ENCODE results near the gene IL22. TPM values are rescaled to one million over a fixed set of nuclear protein-coding genes. Genes with fewer than 3 reads are reported as not detected.

IL22 gene
- total RNA-seq, 1 experiment from 2014 or later, result not detected

DNA sequence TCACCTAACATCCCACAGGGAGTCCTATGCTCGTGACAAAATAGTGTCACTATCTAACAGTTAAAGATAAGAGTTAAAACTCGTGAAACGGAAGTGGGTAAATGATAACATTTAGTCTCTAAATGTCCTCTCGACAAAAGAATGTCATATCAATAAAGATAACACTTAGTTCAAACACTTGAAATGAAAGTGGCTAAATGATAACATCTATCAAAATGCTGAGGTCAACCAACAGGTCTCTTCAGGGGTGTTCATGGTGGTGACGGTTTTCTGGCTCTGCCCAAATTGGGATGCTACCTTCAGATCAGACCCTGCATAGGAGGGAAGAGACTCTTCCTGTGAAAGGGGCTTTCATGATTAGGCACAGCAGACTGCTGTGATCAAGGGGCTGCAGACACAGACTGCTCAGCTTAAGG is 49.9 kb downstream of the IL22 start:
- Mint-ChIP-seq H3K27me3 (ENCODE audit: low read depth) (no peaks in the 10 kb centered on the region), H3K4me3 (no peak overlapping the region), H3K9me3 (no peaks in the 10 kb centered on the region), H3K4me1 (peaks cover 13 to 15% of the 10 kb centered on the region in 2 experiments), H3K27ac (no peak overlapping the region), H3K36me3 (ENCODE audit: insufficient read depth in 1 of 3, low read depth in 3 of 3) (no peaks in the 10 kb centered on the region; a peak in 1 of 7 replicates)
- Histone ChIP-seq H3K4me1 (ENCODE audit: insufficient read depth, low read length) (no peaks in the 10 kb centered on the region), H3K27me3 (ENCODE audit: insufficient read depth, low read length) (no peaks in the 10 kb centered on the region), H3K23me2 (ENCODE audit: insufficient read length, low read depth, low read length, poor library complexity, severe bottlenecking) (no peaks in the 10 kb centered on the region), H3K14ac (ENCODE audit: insufficient read depth, low read length) (no peak overlapping the region), H3K79me2 (ENCODE audit: insufficient read depth, low read length) (no peaks in the 10 kb centered on the region), H3K18ac (ENCODE audit: insufficient read length, low read depth, low read length) (no peak overlapping the region), H3K9ac (ENCODE audit: extremely low read depth, insufficient read length, low read length) (no peak overlapping the region), H2BK15ac (ENCODE audit: low read depth, low read length) (no peak overlapping the region), H4K20me1 (ENCODE audit: control insufficient read depth, insufficient read depth, insufficient read length) (no peaks in the 10 kb centered on the region), H3T11ph (ENCODE audit: low read length) (no peak overlapping the region), H2BK120ac (ENCODE audit: low read depth, low read length, poor library complexity, severe bottlenecking) (no peak overlapping the region), H3K23ac (ENCODE audit: insufficient read length, low read depth, low read length) (no peak overlapping the region), H3K9me3 (ENCODE audit: control insufficient read depth, low read depth, low read length) (no peaks in the 10 kb centered on the region), H2BK5ac (ENCODE audit: insufficient read length, low read length) (no peak overlapping the region), H2BK12ac (ENCODE audit: insufficient read length, low read depth, low read length) (no peak overlapping the region), H2AFZ (ENCODE audit: low read length) (no peak overlapping the region), H3K79me1 (ENCODE audit: insufficient read depth, low read depth, low read length, poor library complexity, severe bottlenecking) (no peaks in the 10 kb centered on the region), H3K27ac (ENCODE audit: insufficient read length, low read depth, low read length) (no peak overlapping the region), H4K5ac (ENCODE audit: insufficient read length, low read depth, low read length) (no peak overlapping the region), H4K8ac (replicated peaks; ENCODE audit: insufficient read length, low read depth, low read length) (no peak overlapping the region), H3K56ac (ENCODE audit: insufficient read length, low read depth, low read length) (no peak overlapping the region), H2AK5ac (ENCODE audit: insufficient read length, low read length) (no peak overlapping the region), H3K4me2 (ENCODE audit: insufficient read depth, insufficient read length, low read length) (no peak overlapping the region), H2BK20ac (ENCODE audit: low read depth, low read length, poor library complexity, severe bottlenecking) (no peak overlapping the region), H4K91ac (ENCODE audit: insufficient read length, low read depth, low read length) (no peak overlapping the region), H3K4ac (ENCODE audit: low read depth, low read length) (no peak overlapping the region)
- no peak for TF ChIP-seq CTCF (conservative IDR thresholded peaks at IDR 0.05)
- no peak for DNase-seq
- no CpG with 5 or more reads among the region's 5 CpGs for WGBS (ENCODE audit: extremely low coverage, insufficient read length, low lambda C conversion rate)
